Caco-2 (cell line): ENCODE data around the gene CISD2. TPM values are rescaled to one million over a fixed set of nuclear protein-coding genes. Genes with fewer than 3 reads are reported as not detected.

Experiments
- BruUV-seq: library from RNA; stranded (reverse); fragments of 400-500 nt; replicated peaks from 2 replicates; lab custom pipeline; 2021; lab: Mats Ljungman, UMichigan
- CTCF ChIA-PET: fragments of 300-600 bp; sonication (Branson Sonifier 250); formaldehyde crosslinking; loops from one replicate; lab custom pipeline; 2022; ENCODE audit warnings: antibody characterized with exemption; lab: Charles Lee
- POLR2A ChIA-PET: fragments of 300-600 bp; sonication (Branson Sonifier 250); formaldehyde crosslinking; loops from one replicate; lab custom pipeline; 2022; ENCODE audit warnings: antibody characterized with exemption; lab: Charles Lee
- DNase-seq, 2 experiments: peaks; one replicate each; pipeline versions ENCODE4 v3.0.0 to v3.0.0-alpha.2; 2020 to 2022
- H3K27me3 ChIP-seq: replicated peaks from 2 replicates; pipeline ENCODE4 v1.6.0; 2011; ENCODE audit warnings: low read length; ENCODE audit not compliant: control insufficient read depth, insufficient read depth
- H3K36me3 ChIP-seq: 2 replicates; pipeline ENCODE4 v1.5.1; 2011; ENCODE audit warnings: low read length; ENCODE audit not compliant: control insufficient read depth, insufficient read depth
- H3K4me1 ChIP-seq: fragments of 250-450 bp; sonication (Bioruptor Pico); 2 replicates; pipeline ENCODE4 v1.5.1; 2020; ENCODE audit warnings: mild to moderate bottlenecking
- H3K4me3 ChIP-seq: 2 replicates; pipeline ENCODE4 v1.5.1; 2011; ENCODE audit warnings: low read depth, mild to moderate bottlenecking, control low read depth, low read length
- H3K9me3 ChIP-seq: fragments of 250-450 bp; sonication (Bioruptor Pico); 2 replicates; pipeline ENCODE4 v1.5.1; 2020; ENCODE audit warnings: mild to moderate bottlenecking, moderate library complexity
- H3K27ac Mint-ChIP-seq: one replicate; pipeline ENCODE4 v1.8.0; 2022; ENCODE audit warnings: mixed read lengths; ENCODE audit not compliant: unreplicated experiment
- H3K27me3 Mint-ChIP-seq: one replicate; pipeline ENCODE4 v1.8.0; 2022; ENCODE audit warnings: mixed read lengths; ENCODE audit not compliant: insufficient read depth, unreplicated experiment
- H3K36me3 Mint-ChIP-seq: one replicate; pipeline ENCODE4 v1.8.0; 2022; ENCODE audit warnings: mild to moderate bottlenecking, mixed read lengths; ENCODE audit not compliant: insufficient read depth, unreplicated experiment
- H3K4me1 Mint-ChIP-seq: one replicate; pipeline ENCODE4 v1.8.0; 2022; ENCODE audit warnings: low read depth, mixed read lengths; ENCODE audit not compliant: unreplicated experiment
- H3K4me3 Mint-ChIP-seq: one replicate; pipeline ENCODE4 v1.8.0; 2022; ENCODE audit warnings: mild to moderate bottlenecking, moderate library complexity, mixed read lengths; ENCODE audit not compliant: unreplicated experiment
- H3K9me3 Mint-ChIP-seq: one replicate; pipeline ENCODE4 v1.8.0; 2022; ENCODE audit warnings: mixed read lengths; ENCODE audit not compliant: unreplicated experiment
- CTCF ChIP-seq, 2 experiments: fragments of 200-600 bp in 1 of 2; IDR thresholded peaks; 1 replicate in 1 of 2; 2 replicates in 1 of 2; pipeline versions ENCODE4 v1.5.1 to v1.8.0; 2011 to 2022; ENCODE audit warnings: antibody characterized with exemption in 1 of 2, control low read depth in 1 of 2, inconsistent platforms in 1 of 2, low read depth in 1 of 2, low read length in 1 of 2, mild to moderate bottlenecking in 1 of 2, moderate library complexity in 1 of 2; ENCODE audit not compliant: insufficient read depth in 1 of 2, severe bottlenecking in 1 of 2, unreplicated experiment in 1 of 2
- intact Hi-C: fragments of 100-400 bp; cut with micrococcal nuclease; formaldehyde crosslinking; loops from one replicate; pipeline ENCODE4 v1.10.0; 2022; ENCODE audit not compliant: unreplicated experiment
- total RNA-seq: library from RNA; stranded (reverse); gene quantifications from 2 replicates; pipeline ENCODE4 v1.2.3, GENCODE V29; 2022

CISD2 gene
- total RNA-seq, 1 experiment from 2014 or later, result 54.0 TPM

DNA sequence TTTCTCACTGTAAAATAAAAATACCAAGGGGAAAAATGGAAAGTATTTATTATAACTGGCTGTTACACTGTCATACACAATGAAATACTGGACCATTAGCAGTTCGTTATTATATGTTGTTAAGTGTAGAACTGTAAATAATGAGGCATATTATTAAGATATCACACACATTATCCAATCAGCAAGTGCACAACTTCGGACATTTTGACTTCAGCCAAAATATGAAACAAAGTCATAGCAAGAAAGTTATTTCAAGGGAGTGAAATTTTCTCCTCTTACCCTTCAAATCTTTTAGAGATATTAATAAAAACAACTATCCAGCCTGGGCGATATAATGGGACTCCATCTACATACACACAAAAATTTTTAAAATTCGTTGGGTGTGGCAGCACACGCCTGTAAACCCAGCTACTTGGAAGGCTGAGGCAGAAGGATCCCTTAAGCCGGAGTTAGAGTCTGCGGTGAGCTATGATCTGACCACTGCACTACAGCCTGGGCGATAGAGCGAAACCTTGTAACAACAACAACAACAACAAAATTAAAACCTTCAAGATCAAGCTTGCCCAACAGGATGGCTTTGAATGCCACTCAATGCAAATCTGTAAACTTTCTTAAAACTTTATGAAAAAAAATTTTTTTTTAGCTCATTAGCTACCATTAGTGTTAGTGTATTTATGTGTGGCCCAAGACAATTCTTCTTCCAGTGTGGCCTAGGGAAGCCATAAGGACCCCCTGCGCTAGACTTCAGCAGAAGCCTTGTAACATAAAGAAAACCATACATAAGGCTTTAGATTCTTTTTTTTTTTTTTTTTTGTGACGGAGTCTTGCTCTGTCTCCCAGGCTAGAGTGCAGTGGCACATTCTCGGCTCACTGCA is 1.3 kb upstream of the CISD2 start:
- POLR2A ChIA-PET, result interaction anchor here (0.6 to 2.9 kb wide), 2 partner anchors 39 to 56 kb away, joined by 3 to 72 read pairs; partner anchors contain the start of gene UBE2D3

DNA sequence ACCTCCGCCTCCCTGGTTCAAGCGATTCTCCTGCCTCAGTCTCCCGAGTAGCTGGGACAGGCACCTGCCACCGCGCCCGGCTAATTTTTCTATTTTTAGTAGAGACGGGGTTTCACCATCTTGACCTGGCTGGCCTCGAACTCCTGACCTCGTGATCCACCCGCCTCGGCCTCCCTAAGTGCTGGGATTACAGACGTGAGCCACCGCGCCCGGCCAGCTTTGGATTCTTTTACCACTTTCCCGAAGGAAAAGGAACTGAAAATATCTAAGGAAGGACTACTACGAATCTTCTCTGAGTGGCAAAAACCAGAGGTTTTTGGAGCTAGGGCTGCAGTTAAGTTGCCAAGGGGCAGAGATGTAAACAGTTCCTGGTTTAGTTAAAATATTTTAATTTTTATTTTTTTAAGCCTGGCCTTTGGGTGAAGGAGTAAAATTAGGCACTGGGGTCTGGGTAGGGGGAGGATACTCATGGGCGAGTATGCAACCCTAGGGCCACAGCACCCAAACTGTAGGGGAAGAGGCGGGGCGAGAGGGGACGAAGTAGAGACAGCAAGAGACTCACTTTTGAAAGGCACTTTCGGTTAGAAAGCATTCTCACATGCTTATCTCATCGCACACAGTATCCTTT is 525 bp upstream of the CISD2 start:
- intact Hi-C loops, result loop anchor here (2.0 to 5.0 kb wide), 4 partner anchors 139 to 437 kb away; no protein-coding TSS in a partner anchor

More for the DNA sequence above, 1.3 kb upstream of the CISD2 start:
- Histone ChIP-seq H3K4me3 (peak overlapping the region; percentile 84), H3K27me3 (no peaks in the 10 kb centered on the region), H3K4me1 (0 out of 2 replicates have a peak, but pooled peaks cover 3% of the 10 kb centered on the region), H3K36me3 (no peaks in the 10 kb centered on the region), H3K9me3 (no peaks in the 10 kb centered on the region)
- Mint-ChIP-seq H3K27ac (peak overlapping the region; percentile 95), H3K4me1 (peaks cover 6% of the 10 kb centered on the region), H3K4me3 (peak overlapping the region; percentile 97), H3K9me3 (no peaks in the 10 kb centered on the region), H3K36me3 (peaks cover 17% of the 10 kb centered on the region), H3K27me3 (no peaks in the 10 kb centered on the region)
- no peak for DNase-seq
- CTCF ChIA-PET, result interaction anchor here (1.8 kb wide), 1 partner anchor 40 kb away, joined by 5 read pairs; the partner anchor contains the start of gene UBE2D3
- no peak for TF ChIP-seq CTCF (IDR thresholded peaks at IDR 0.05; ENCODE audit: insufficient read depth in 1 of 2, low read depth in 1 of 2, low read length in 1 of 2, severe bottlenecking in 1 of 2, unreplicated experiment in 1 of 2)
- BruUV-seq, result no TSS peak
- intact Hi-C loops, result loop anchor here (2.0 to 5.0 kb wide), 4 partner anchors 140 to 437 kb away; no protein-coding TSS in a partner anchor

More for the DNA sequence above, 525 bp upstream of the CISD2 start:
- peak overlapping the region; percentile 95 for H3K27ac Mint-ChIP-seq
- ChIA-PET CTCF (interaction anchor here (1.8 kb wide), 1 partner anchor 41 kb away, joined by 5 read pairs; the partner anchor contains the start of gene UBE2D3), POLR2A (interaction anchor here (0.6 to 2.9 kb wide), 4 partner anchors 40 to 248 kb away, joined by 3 to 72 read pairs (median 5); partner anchors contain the start of gene UBE2D3)
- H3K4me1 Mint-ChIP-seq, result peaks cover 6% of the 10 kb centered on the region
- peak in 1 of 2 experiments; percentile 35 for DNase-seq
- H3K36me3 Mint-ChIP-seq, result peaks cover 23% of the 10 kb centered on the region
- H3K36me3 ChIP-seq, result no peaks in the 10 kb centered on the region
- peak overlapping the region; percentile 97 for H3K4me3 Mint-ChIP-seq
- H3K9me3 ChIP-seq, result no peaks in the 10 kb centered on the region
- no peaks in the 10 kb centered on the region for H3K27me3 ChIP-seq
- no peaks in the 10 kb centered on the region for H3K9me3 Mint-ChIP-seq
- peak overlapping the region; percentile 84 for H3K4me3 ChIP-seq
- 0 out of 2 replicates have a peak, but pooled peaks cover 3% of the 10 kb centered on the region for H3K4me1 ChIP-seq
- BruUV-seq, result TSS peak; percentile 74
- no peaks in the 10 kb centered on the region for H3K27me3 Mint-ChIP-seq
- no peak for TF ChIP-seq CTCF (IDR thresholded peaks at IDR 0.05; ENCODE audit: insufficient read depth in 1 of 2, low read depth in 1 of 2, low read length in 1 of 2, severe bottlenecking in 1 of 2, unreplicated experiment in 1 of 2)
